ENCODE data around the gene PCDH20. TPM values are rescaled to one million over a fixed set of nuclear protein-coding genes. Genes with fewer than 3 reads are reported as not detected.

The PCDH20 gene
- total and polyA plus RNA-seq, 10 donors, result 0.09 to 6.4 (median 1.1) TPM

DNA sequence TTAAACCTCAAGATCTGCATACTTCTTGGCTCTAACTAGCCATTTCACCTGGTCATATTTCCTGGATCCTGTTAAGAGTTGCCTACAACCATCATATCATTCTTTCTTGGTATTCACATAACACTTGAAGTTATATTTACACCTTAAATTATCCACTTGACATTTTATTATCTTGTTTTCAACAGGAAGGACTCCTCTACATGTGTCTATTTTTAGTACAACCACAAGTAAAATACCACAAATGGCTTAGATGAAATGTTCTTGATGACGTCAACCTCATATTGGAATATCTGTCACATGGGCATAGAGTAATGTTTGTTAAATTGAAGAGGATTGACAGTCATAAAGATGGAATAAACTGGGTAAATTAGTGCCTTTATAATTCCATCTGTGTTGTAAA lies 9.4 kb downstream of the PCDH20 start:
- no peaks in the 10 kb centered on the region for H3K4me1 ChIP-seq
- no peak for TF ChIP-seq POLR2A (IDR thresholded peaks at IDR 0.05)
- TF ChIP-seq POLR2AphosphoS5 (IDR thresholded peaks at IDR 0.05), result no peak
- TF ChIP-seq, protein P1, sequence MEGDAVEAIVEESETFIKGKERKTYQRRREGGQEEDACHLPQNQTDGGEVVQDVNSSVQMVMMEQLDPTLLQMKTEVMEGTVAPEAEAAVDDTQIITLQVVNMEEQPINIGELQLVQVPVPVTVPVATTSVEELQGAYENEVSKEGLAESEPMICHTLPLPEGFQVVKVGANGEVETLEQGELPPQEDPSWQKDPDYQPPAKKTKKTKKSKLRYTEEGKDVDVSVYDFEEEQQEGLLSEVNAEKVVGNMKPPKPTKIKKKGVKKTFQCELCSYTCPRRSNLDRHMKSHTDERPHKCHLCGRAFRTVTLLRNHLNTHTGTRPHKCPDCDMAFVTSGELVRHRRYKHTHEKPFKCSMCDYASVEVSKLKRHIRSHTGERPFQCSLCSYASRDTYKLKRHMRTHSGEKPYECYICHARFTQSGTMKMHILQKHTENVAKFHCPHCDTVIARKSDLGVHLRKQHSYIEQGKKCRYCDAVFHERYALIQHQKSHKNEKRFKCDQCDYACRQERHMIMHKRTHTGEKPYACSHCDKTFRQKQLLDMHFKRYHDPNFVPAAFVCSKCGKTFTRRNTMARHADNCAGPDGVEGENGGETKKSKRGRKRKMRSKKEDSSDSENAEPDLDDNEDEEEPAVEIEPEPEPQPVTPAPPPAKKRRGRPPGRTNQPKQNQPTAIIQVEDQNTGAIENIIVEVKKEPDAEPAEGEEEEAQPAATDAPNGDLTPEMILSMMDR (IDR thresholded peaks at IDR 0.05 in 8 of 11, conservative IDR thresholded peaks at IDR 0.05 in 3 of 11), result no peak
- DNase-seq, result no peak
- no peaks in the 10 kb centered on the region for H3K36me3 ChIP-seq
- no peaks in the 10 kb centered on the region for H3K9me3 ChIP-seq
- WGBS, 5 donors, result 30 to 44% (median 40%) methylated on average over 1 of the region's 1 CpG
- intact Hi-C loops (cut with DNase I; ENCODE audit: low total_unique reads), result no loop called here
- no peak overlapping the region for H3K27ac ChIP-seq
- no peak overlapping the region for H3K4me3 ChIP-seq
- peaks cover 0 to under 1% (median 0%) of the 10 kb centered on the region in 7 donors for H3K27me3 ChIP-seq (replicated peaks in 1 of 7)

DNA sequence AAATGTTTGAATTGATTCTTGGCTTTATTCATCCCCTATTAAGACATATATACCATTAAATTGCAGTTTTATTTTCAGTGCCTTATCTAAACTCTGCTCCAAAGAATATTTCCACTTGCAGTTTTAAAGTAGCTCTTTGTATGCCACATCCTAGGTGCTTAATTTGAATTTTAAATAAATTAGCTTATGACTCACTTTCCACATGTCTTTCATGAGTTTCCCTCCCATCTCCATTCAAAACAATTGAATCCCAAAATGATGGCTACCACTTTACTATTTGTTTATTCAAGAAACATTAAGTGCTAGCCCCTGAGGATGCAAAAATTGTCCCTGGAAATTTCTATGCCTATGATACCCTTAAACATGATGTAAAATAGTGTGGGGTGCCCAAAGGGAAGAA lies 19.5 kb downstream of the PCDH20 start:
- Histone ChIP-seq H3K4me1 (no peaks in the 10 kb centered on the region), H3K9me3 (peaks cover 0 to 17% (median 0%) of the 10 kb centered on the region in 8 donors), H3K27ac (no peak overlapping the region), H3K36me3 (no peaks in the 10 kb centered on the region), H3K27me3 (replicated peaks in 1 of 7) (no peaks in the 10 kb centered on the region), H3K4me3 (no peak overlapping the region)
- intact Hi-C loops (cut with DNase I; ENCODE audit: low total_unique reads), result no loop called here
- TF ChIP-seq, protein P1 (IDR thresholded peaks at IDR 0.05 in 8 of 11, conservative IDR thresholded peaks at IDR 0.05 in 3 of 11), result no peak
- TF ChIP-seq POLR2A (IDR thresholded peaks at IDR 0.05) (no peak), POLR2AphosphoS5 (IDR thresholded peaks at IDR 0.05) (no peak)
- no peak for DNase-seq

DNA sequence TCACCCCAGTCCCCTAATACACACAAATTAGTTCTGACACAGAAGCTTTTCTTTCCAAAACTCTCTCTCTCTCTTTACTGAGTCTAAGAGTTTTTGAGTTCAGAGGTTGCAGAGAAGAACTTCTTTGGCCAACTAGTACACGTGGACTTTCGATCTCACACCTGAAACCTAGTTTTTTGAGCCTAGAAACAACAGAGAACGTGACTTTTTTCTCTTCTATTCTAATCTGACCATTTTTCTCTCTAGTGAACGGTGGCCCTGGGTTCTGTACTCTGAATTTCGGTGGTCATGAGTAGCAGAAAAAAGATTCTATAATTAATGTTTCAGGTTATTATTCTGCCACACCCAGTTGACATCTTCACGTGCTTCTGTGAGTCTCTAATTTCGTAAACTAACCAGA lies 24.2 kb downstream of the PCDH20 start:
- H3K36me3 ChIP-seq, result no peaks in the 10 kb centered on the region
- H3K27ac ChIP-seq, result no peak overlapping the region
- no peak for DNase-seq
- WGBS, 5 donors, result 66 to 75% (median 71%) methylated on average over 7 of the region's 7 CpGs
- TF ChIP-seq, protein P1 (IDR thresholded peaks at IDR 0.05 in 8 of 11, conservative IDR thresholded peaks at IDR 0.05 in 3 of 11), result no peak
- TF ChIP-seq POLR2AphosphoS5 (IDR thresholded peaks at IDR 0.05) (no peak), POLR2A (IDR thresholded peaks at IDR 0.05) (no peak)
- no peak overlapping the region for H3K4me3 ChIP-seq
- no peaks in the 10 kb centered on the region for H3K9me3 ChIP-seq
- no peaks in the 10 kb centered on the region for H3K4me1 ChIP-seq
- H3K27me3 ChIP-seq (replicated peaks in 1 of 7), result no peaks in the 10 kb centered on the region
- intact Hi-C loops (cut with DNase I; ENCODE audit: low total_unique reads), result no loop called here

DNA sequence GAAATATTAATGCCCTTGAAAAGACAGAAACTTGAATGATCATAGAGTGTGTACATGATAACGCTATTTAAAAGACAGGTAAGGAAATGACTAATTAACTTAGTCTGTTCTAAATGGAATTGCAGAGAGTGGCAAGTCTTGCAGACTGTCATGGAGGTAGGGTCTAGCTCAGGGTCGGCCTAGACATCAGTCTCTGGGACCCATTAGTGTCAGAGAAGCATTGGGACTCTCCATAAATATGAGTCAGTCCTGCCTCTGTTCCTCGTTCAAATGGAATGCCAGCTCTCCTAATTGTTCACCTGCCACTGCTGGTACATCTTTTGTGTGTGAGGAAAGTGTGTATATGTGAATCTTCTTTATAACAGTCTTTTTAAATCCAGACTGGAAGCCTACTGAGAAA lies 28.0 kb downstream of the PCDH20 start:
- TF ChIP-seq, protein P1 (IDR thresholded peaks at IDR 0.05 in 8 of 11, conservative IDR thresholded peaks at IDR 0.05 in 3 of 11), result no peak
- TF ChIP-seq POLR2AphosphoS5 (IDR thresholded peaks at IDR 0.05) (no peak), POLR2A (IDR thresholded peaks at IDR 0.05) (no peak)
- no peak for DNase-seq
- no peaks in the 10 kb centered on the region for H3K27me3 ChIP-seq (replicated peaks in 1 of 7)
- no peak overlapping the region for H3K27ac ChIP-seq
- no peak overlapping the region for H3K4me3 ChIP-seq
- H3K36me3 ChIP-seq, result no peaks in the 10 kb centered on the region
- no peaks in the 10 kb centered on the region for H3K4me1 ChIP-seq
- no peaks in the 10 kb centered on the region for H3K9me3 ChIP-seq
- 38 to 69% (median 55%) methylated on average over 3 of the region's 3 CpGs for WGBS, 5 donors
- intact Hi-C loops (cut with DNase I; ENCODE audit: low total_unique reads), result no loop called here
